ENCODE measurements around the gene RAB7B.

RAB7B gene

DNA sequence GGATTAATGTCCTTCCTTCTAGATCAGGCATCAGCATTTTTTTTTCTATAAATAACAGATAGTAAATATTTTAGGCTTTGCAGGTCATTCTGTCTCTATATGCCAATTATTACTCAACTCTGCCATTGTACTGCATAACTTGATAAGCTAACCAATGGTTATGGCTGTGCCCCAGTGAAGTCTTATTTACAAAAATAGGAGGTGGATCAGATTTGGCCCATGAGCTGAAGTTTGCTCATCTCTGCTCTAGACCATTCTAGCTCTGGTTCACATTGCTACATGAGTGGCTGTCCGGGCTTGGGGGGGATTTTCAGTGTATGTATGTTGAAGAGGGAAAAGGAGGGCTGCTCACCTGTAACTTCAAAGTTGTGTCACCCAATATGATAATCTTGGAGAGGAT is 10.1 kb downstream of the RAB7B start:
- no peak for DNase-seq

DNA sequence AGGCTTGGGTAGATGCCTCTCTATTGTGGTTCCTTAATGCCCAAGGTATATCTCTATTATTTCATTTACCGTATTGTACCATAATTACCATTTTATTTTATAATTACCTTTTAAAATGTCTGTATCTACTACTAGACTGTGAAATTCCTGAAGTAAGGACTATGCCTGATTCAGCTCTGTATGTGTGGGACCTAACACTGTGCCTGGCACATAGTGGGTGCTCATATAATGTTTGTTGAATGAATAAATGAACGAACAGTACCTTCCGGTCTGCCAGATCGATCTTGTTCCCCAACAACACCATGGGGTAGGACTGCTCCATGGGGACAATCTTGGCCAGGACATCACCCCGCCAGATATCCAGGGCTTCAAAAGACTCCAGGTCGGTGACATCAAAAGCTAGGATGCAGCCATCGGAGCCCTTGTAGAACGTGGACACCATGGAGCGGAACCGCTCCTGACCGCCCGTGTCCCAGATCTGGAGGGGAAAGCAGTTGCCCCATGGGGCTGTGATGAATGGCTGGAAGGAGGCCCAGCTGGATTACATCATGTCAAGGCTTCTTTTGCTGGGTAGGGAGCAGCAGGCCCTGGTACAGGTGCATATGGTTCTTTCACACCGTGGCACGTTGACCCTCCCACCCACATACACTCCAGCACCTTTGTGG is 10.8 kb downstream of the RAB7B start:
- no peak for DNase-seq

DNA sequence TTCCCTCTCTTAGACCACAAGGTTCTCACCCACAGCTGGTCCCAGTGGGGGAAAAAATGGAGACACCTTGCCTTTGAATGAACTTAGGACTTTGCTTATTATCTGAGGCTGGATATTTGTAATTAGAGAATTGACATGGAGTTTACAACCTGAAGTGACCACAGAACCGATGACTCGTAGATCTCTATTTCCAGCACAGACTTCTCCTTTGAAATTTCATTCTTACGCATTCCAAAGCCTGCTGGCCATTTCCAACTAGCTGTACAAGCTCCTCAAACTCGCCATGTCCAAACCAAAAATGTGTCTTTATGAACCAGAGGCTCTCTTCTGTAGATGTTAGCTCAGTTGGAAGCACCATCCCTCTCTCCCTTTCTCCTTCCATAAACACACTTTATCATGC is 12.0 kb downstream of the RAB7B start:
- DNase-seq, result no peak

- DNase-seq, result no peak
Measured at GRCh38 chr1:205990226-205990625, 13.0 kb downstream of the RAB7B start.

DNA sequence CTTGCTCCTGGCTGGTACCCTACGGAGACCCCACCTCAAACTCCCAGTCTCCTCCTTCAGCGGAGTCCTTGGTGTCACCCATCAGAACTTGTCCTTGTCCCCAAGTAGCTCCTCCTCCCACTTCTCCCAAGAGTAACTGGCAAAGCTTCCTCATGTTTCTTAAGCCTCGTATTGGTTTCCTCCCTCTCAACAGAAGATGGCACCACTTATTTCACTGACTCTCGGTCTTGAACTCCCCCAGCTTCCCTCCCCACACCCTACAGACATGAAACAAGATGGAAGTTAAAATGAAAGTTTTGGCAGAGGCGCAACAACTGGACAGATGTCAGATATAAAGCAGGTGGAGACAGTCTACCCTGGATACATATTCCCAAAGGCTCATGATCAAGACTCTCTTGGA is 13.4 kb downstream of the RAB7B start:
- no peak for DNase-seq

GRCh38 chr1:205988585-205988995 is 14.6 kb downstream of the RAB7B start:
- no peak for DNase-seq

DNA sequence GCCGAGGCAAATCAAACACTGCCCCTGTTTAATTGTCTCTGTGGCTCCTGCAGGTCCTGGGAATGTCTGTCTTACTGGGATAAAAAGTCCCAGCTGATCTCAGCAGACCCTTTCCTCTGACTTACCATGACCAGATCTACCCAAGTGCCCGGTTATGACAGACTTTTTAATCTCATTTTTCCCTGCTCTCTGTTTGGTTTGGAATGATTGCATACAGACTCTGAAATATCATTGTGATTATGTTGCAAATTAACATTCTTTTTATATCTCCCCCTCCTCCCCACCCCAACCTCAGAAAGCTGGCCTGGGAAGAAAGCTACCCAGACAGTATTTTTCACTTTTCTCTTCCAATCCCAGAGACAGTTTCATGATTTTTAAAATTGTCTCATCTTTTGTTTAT is 16.3 kb downstream of the RAB7B start:
- no peak for DNase-seq

GRCh38 chr1:205986292-205986691 is 16.9 kb downstream of the RAB7B start:
- no peak for DNase-seq

DNA sequence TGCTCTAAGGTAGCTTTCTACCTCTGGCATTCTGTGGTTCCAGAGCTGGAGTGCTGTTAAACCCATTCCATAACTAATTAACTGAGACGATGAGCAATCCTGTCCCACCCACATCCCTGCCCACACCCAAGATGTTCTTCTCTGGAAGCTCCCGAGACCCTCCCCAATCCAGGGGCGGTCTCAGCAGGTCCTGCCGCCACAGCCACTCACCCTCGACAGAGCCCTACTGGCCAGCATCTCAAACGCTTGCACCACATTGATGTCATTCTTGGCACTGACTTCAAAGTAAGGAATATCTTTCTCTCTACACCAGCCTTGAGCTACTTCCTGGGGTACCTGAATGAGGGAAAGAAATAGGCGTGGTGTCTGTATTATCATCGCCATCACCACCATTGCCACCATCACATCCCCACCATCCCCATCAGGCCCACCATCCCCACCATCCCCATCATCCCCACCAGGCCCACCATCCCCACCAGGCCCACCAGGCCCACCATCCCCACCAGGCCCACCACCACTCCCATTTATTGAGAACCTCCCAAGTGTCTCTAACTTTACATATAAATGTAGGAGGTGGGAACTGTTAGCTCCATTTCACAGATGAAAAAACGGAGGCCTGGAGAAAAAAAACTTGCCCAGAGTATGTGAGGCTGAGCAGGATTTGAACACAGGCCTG is 17.7 kb downstream of the RAB7B start:
- DNase-seq, result no peak

- no peak for DNase-seq
Measured at GRCh38 chr1:205983925-205984725, 19.1 kb downstream of the RAB7B start.

GRCh38 chr1:205981257-205981656 is 21.9 kb downstream of the RAB7B start:
- no peak for DNase-seq

- no peak for DNase-seq
Measured at GRCh38 chr1:205980237-205980870, 22.8 kb downstream of the RAB7B start.

- DNase-seq, result no peak
Measured at GRCh38 chr1:205979301-205979700, 23.9 kb downstream of the RAB7B start.

- no peak for DNase-seq
Measured at GRCh38 chr1:205978676-205979075, 24.5 kb downstream of the RAB7B start.

GRCh38 chr1:205977402-205978014 is 25.7 kb downstream of the RAB7B start:
- DNase-seq, result peak; percentile 82

- DNase-seq, result no peak
Measured at GRCh38 chr1:205976708-205977401, 26.3 kb downstream of the RAB7B start.

DNA sequence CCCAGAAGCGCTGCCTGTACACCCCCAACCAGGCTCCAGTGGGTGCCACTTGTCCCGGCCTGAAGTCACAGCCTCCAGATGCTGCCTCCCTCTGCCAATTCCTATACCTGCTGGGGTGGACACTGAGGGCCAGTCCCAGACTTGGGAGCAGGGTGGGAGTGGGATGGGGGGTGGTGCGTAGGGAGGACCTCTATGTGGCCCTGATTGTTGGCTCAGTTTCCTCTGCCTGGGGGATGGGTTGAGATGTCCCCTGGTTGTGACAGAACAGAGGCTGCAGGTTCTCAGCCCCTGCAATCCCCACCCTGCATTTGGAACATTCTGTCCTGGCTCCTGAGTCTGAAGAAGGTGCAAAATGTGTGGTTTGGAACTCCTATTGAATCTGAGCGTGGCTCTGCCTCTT is 27.2 kb downstream of the RAB7B start:
- DNase-seq, result no peak

- no peak for DNase-seq
Measured at GRCh38 chr1:205975387-205975998, 27.7 kb downstream of the RAB7B start.

DNA sequence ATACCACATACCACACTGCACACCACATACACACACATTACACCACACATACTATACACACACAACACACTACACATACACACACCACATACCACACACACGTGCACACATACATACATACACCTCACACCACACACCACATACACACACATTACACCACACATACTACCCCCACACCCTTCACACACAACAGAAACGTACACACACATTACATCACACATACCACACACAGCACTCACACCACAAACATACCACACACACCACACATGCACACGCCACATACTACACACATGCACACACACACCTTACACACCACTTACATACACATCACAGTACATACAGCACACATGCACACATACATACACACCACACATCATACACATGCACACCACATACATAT is 28.5 kb downstream of the RAB7B start:
- no peak for DNase-seq

- DNase-seq, result no peak
Measured at GRCh38 chr1:205973377-205974232, 29.6 kb downstream of the RAB7B start.

Measured in CD4-positive, alpha-beta T cell treated with Interleukin-6 for 4 hours (primary cell).